Mucosa of rectum (tissue), 2 donors: ENCODE data around the gene MICAL2.
"Not testable (repeated sequence)": the region's sequence is repeated elsewhere in the genome, so short reads cannot be mapped to it uniquely, and the experiment has no call there.

Source experiments
- H3K27ac ChIP-seq, 2 donors: one replicate each; pipeline ENCODE4 v1.7.0; 2013; ENCODE audit warnings: inconsistent platforms in 2 of 2, low read depth in 2 of 2, low read length in 2 of 2
- H3K27me3 ChIP-seq, 2 donors: one replicate each; pipeline ENCODE4 v1.7.0; 2013; ENCODE audit warnings: low read length in 2 of 2; ENCODE audit not compliant: control insufficient read depth in 2 of 2, insufficient read depth in 2 of 2
- H3K36me3 ChIP-seq, 2 donors: one replicate each; pipeline ENCODE4 v1.7.0; 2013; ENCODE audit warnings: low read length in 2 of 2; ENCODE audit not compliant: control insufficient read depth in 2 of 2, insufficient read depth in 2 of 2
- H3K4me1 ChIP-seq, 2 donors: one replicate each; pipeline ENCODE4 v1.7.0; 2013; ENCODE audit warnings: low read length in 2 of 2, mild to moderate bottlenecking in 1 of 2; ENCODE audit not compliant: control insufficient read depth in 2 of 2, insufficient read depth in 2 of 2
- H3K4me3 ChIP-seq, 2 donors: one replicate each; pipeline ENCODE4 v1.7.0; 2013; ENCODE audit warnings: low read length in 2 of 2
- H3K9ac ChIP-seq, 2 donors: one replicate each; pipeline ENCODE4 v1.7.0; 2013; ENCODE audit warnings: low read length in 2 of 2, low read depth in 1 of 2, mild to moderate bottlenecking in 1 of 2
- H3K9me3 ChIP-seq, 2 donors: one replicate each; pipeline ENCODE4 v1.7.0; 2013; ENCODE audit warnings: low read length in 2 of 2; ENCODE audit not compliant: control insufficient read depth in 2 of 2
- donor health status: healthy.
- donor health status: Normal muscosa, but diverticular disease.

Gene MICAL2

GRCh38 chr11:12142909-12143308 is 32.5 kb downstream of the MICAL2 start:
- Histone ChIP-seq H3K9ac (peak overlapping the region in 1 of 2 donors; percentile 20), H3K9me3 (no peaks in the 10 kb centered on the region), H3K27me3 (no peaks in the 10 kb centered on the region), H3K36me3 (peaks cover 7% of the 10 kb centered on the region in 2 donors), H3K27ac (peak overlapping the region; percentile 85 to 91), H3K4me1 (peaks cover 62 to 77% of the 10 kb centered on the region in 2 donors), H3K4me3 (peak overlapping the region in 1 of 2 donors; percentile 38)

GRCh38 chr11:12143461-12144258 is 33.3 kb downstream of the MICAL2 start:
- peak overlapping the region; percentile 23 to 37 for H3K4me3 ChIP-seq
- H3K9me3 ChIP-seq = no peaks in the 10 kb centered on the region
- H3K27ac ChIP-seq = peak overlapping the region; percentile 85 to 91
- H3K27me3 ChIP-seq = no peaks in the 10 kb centered on the region
- H3K9ac ChIP-seq = peak overlapping the region in 1 of 2 donors; percentile 46
- H3K4me1 ChIP-seq = peaks cover 58 to 75% of the 10 kb centered on the region in 2 donors
- H3K36me3 ChIP-seq = peaks cover under 1 to 5% of the 10 kb centered on the region in 2 donors

GRCh38 chr11:12144330-12145174 is 34.2 kb downstream of the MICAL2 start:
- peak overlapping the region; percentile 85 to 91 for H3K27ac ChIP-seq
- H3K4me1 ChIP-seq = peaks cover 54 to 75% of the 10 kb centered on the region in 2 donors
- peaks cover 0 to 1% of the 10 kb centered on the region in 2 donors for H3K36me3 ChIP-seq
- peak overlapping the region; percentile 23 to 37 for H3K4me3 ChIP-seq
- H3K9me3 ChIP-seq = no peaks in the 10 kb centered on the region
- peak overlapping the region in 1 of 2 donors; percentile 46 for H3K9ac ChIP-seq
- H3K27me3 ChIP-seq = no peaks in the 10 kb centered on the region

- H3K4me1 ChIP-seq = peaks cover 39 to 57% of the 10 kb centered on the region in 2 donors
- not testable (repeated sequence) for H3K36me3 ChIP-seq, H3K4me3 ChIP-seq, H3K9ac ChIP-seq, H3K27ac ChIP-seq, H3K9me3 ChIP-seq, H3K27me3 ChIP-seq
Observed at GRCh38 chr11:12146678-12147077, 36.3 kb downstream of the MICAL2 start.

- Histone ChIP-seq H3K9ac (no peak overlapping the region), H3K27me3 (no peaks in the 10 kb centered on the region), H3K36me3 (no peaks in the 10 kb centered on the region), H3K4me3 (no peak overlapping the region), H3K9me3 (no peaks in the 10 kb centered on the region), H3K4me1 (peaks cover 28 to 45% of the 10 kb centered on the region in 2 donors), H3K27ac (no peak overlapping the region)
Observed at GRCh38 chr11:12147827-12148226, 37.4 kb downstream of the MICAL2 start.

GRCh38 chr11:12148466-12148865 is 38.1 kb downstream of the MICAL2 start:
- no peak overlapping the region for H3K9ac ChIP-seq
- no peaks in the 10 kb centered on the region for H3K27me3 ChIP-seq
- no peaks in the 10 kb centered on the region for H3K9me3 ChIP-seq
- H3K36me3 ChIP-seq = no peaks in the 10 kb centered on the region
- no peak overlapping the region for H3K4me3 ChIP-seq
- H3K4me1 ChIP-seq = peaks cover 22 to 39% of the 10 kb centered on the region in 2 donors
- H3K27ac ChIP-seq = no peak overlapping the region

GRCh38 chr11:12148882-12149281 is 38.5 kb downstream of the MICAL2 start:
- H3K27ac ChIP-seq = no peak overlapping the region

GRCh38 chr11:12149672-12150225 is 39.4 kb downstream of the MICAL2 start:
- Histone ChIP-seq H3K4me3 (no peak overlapping the region), H3K27me3 (no peaks in the 10 kb centered on the region), H3K4me1 (peaks cover 10 to 26% of the 10 kb centered on the region in 2 donors), H3K27ac (no peak overlapping the region), H3K36me3 (peaks cover 7 to 10% of the 10 kb centered on the region in 2 donors), H3K9ac (no peak overlapping the region), H3K9me3 (no peaks in the 10 kb centered on the region)

More at GRCh38 chr11:12148882-12149281, 38.5 kb downstream of the MICAL2 start:
- no peaks in the 10 kb centered on the region for H3K27me3 ChIP-seq
- H3K36me3 ChIP-seq = peaks cover 0 to 2% of the 10 kb centered on the region in 2 donors
- H3K9me3 ChIP-seq = no peaks in the 10 kb centered on the region
- peaks cover 18 to 35% of the 10 kb centered on the region in 2 donors for H3K4me1 ChIP-seq
- no peak overlapping the region for H3K9ac ChIP-seq
- H3K4me3 ChIP-seq = no peak overlapping the region

- Histone ChIP-seq H3K9ac (no peak overlapping the region), H3K4me3 (no peak overlapping the region), H3K27me3 (no peaks in the 10 kb centered on the region), H3K27ac (no peak overlapping the region), H3K36me3 (peaks cover 16 to 18% of the 10 kb centered on the region in 2 donors), H3K9me3 (no peaks in the 10 kb centered on the region), H3K4me1 (peaks cover 0 to 16% of the 10 kb centered on the region in 2 donors)
Observed at GRCh38 chr11:12150831-12151382, 40.5 kb downstream of the MICAL2 start.
